Neural cell (in vitro differentiated cells): ENCODE data around the gene CDYL.

Experiments
- MXI1 ChIP-seq: fragments of 450-650 bp; conservative IDR thresholded peaks from 2 replicates; pipeline ENCODE4 v1.6.1; 2014; ENCODE audit warnings: antibody characterized with exemption, mild to moderate bottlenecking; ENCODE audit not compliant: poor library complexity, severe bottlenecking
- POLR2AphosphoS5 ChIP-seq: IDR thresholded peaks from 2 replicates; pipeline ENCODE4 v1.6.1; 2012
- SMC3 ChIP-seq: fragments of 450-650 bp; conservative IDR thresholded peaks from 2 replicates; pipeline ENCODE4 v1.6.1; 2014; ENCODE audit warnings: antibody characterized with exemption, mild to moderate bottlenecking, moderate library complexity; ENCODE audit not compliant: poor library complexity
- TF ChIP-seq, protein P1 (sequence below): fragments of 450-650 bp; IDR thresholded peaks from 2 replicates; pipeline ENCODE4 v1.5.1; 2014; ENCODE audit warnings: antibody characterized with exemption, mild to moderate bottlenecking, moderate library complexity; ENCODE audit not compliant: poor library complexity, severe bottlenecking

GRCh38 chr6:4903121-4903520 lies 126.9 kb downstream of the CDYL start:
- TF ChIP-seq, protein P1, sequence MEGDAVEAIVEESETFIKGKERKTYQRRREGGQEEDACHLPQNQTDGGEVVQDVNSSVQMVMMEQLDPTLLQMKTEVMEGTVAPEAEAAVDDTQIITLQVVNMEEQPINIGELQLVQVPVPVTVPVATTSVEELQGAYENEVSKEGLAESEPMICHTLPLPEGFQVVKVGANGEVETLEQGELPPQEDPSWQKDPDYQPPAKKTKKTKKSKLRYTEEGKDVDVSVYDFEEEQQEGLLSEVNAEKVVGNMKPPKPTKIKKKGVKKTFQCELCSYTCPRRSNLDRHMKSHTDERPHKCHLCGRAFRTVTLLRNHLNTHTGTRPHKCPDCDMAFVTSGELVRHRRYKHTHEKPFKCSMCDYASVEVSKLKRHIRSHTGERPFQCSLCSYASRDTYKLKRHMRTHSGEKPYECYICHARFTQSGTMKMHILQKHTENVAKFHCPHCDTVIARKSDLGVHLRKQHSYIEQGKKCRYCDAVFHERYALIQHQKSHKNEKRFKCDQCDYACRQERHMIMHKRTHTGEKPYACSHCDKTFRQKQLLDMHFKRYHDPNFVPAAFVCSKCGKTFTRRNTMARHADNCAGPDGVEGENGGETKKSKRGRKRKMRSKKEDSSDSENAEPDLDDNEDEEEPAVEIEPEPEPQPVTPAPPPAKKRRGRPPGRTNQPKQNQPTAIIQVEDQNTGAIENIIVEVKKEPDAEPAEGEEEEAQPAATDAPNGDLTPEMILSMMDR = no peak
- no peak for TF ChIP-seq MXI1
- TF ChIP-seq SMC3 = no peak
- no peak for TF ChIP-seq POLR2AphosphoS5
